Neural progenitor cell (in vitro differentiated cells): Measurements from ENCODE around the gene FAM135A. TPM values are rescaled to one million over a fixed set of nuclear protein-coding genes. Genes with fewer than 3 reads are reported as not detected.
"Not testable (repeated sequence)": the region's sequence is repeated elsewhere in the genome, so short reads cannot be mapped to it uniquely, and the experiment has no call there.

ENCODE experiments used
- DNase-seq: peaks from one replicate; pipeline ENCODE4 v3.0.0-alpha.2; 2016; ENCODE audit warnings: low spot score
- H2AFZ ChIP-seq: fragments of 200-600 bp; sonication (generic); replicated peaks from 2 replicates; pipeline ENCODE4 v1.6.1; 2016; ENCODE audit warnings: antibody characterized with exemption
- H3F3A ChIP-seq: fragments of 200-600 bp; sonication (generic); 2 replicates; pipeline ENCODE4 v1.6.1; 2016; ENCODE audit warnings: antibody characterized with exemption, low read depth
- H3K27ac ChIP-seq: fragments of 200-600 bp; sonication (generic); 2 replicates; pipeline ENCODE4 v1.5.1; 2016; ENCODE audit warnings: mild to moderate bottlenecking
- H3K27me3 ChIP-seq: fragments of 200-600 bp; sonication (generic); 2 replicates; pipeline ENCODE4 v1.6.1; 2016; ENCODE audit warnings: mild to moderate bottlenecking, moderate library complexity
- H3K36me3 ChIP-seq: fragments of 200-600 bp; sonication (generic); 2 replicates; pipeline ENCODE4 v1.5.1; 2016
- H3K4me1 ChIP-seq: fragments of 200-600 bp; sonication (generic); 2 replicates; pipeline ENCODE4 v1.6.1; 2016; ENCODE audit warnings: mixed run types
- H3K4me2 ChIP-seq: fragments of 200-600 bp; sonication (generic); 2 replicates; pipeline ENCODE4 v1.6.1; 2016
- H3K4me3 ChIP-seq: fragments of 200-600 bp; sonication (generic); 2 replicates; pipeline ENCODE4 v1.5.1; 2016
- H3K79me2 ChIP-seq: fragments of 200-600 bp; sonication (generic); 2 replicates; pipeline ENCODE4 v1.6.1; 2016; ENCODE audit warnings: low read depth
- H3K9ac ChIP-seq: fragments of 200-600 bp; sonication (generic); 2 replicates; pipeline ENCODE4 v1.6.1; 2016
- H3K9me3 ChIP-seq: fragments of 200-600 bp; sonication (generic); 2 replicates; pipeline ENCODE4 v1.5.1; 2016; ENCODE audit warnings: low read depth
- H4K20me1 ChIP-seq: fragments of 200-600 bp; sonication (generic); 2 replicates; pipeline ENCODE4 v1.6.1; 2016; ENCODE audit warnings: low read depth
- H3K27ac Mint-ChIP-seq: 3 replicates; pipeline ENCODE4 v1.8.0; 2021; ENCODE audit warnings: mixed read lengths
- H3K27me3 Mint-ChIP-seq: 2 replicates; pipeline ENCODE4 v1.8.0; 2022; ENCODE audit warnings: low read depth, mild to moderate bottlenecking, inconsistent platforms, moderate library complexity, mixed read lengths; ENCODE audit not compliant: insufficient read depth
- H3K36me3 Mint-ChIP-seq: 3 replicates; pipeline ENCODE4 v1.8.0; 2021; ENCODE audit warnings: mixed read lengths
- H3K4me1 Mint-ChIP-seq: 3 replicates; pipeline ENCODE4 v1.8.0; 2021; ENCODE audit warnings: mixed read lengths
- H3K4me3 Mint-ChIP-seq: 3 replicates; pipeline ENCODE4 v1.8.0; 2021; ENCODE audit warnings: mild to moderate bottlenecking, moderate library complexity, mixed read lengths
- H3K9me3 Mint-ChIP-seq: 3 replicates; pipeline ENCODE4 v1.8.0; 2020; ENCODE audit warnings: mixed read lengths
- EZH2 ChIP-seq: fragments of 200-600 bp; sonication (generic); IDR thresholded peaks from 2 replicates; pipeline ENCODE4 v1.6.1; 2017; ENCODE audit warnings: antibody characterized with exemption, mild to moderate bottlenecking, moderate library complexity
- EZH2phosphoT487 ChIP-seq: fragments of 200-600 bp; sonication (generic); IDR thresholded peaks from 2 replicates; pipeline ENCODE4 v1.6.1; 2017; ENCODE audit warnings: antibody characterized with exemption
- small RNA-seq: library from RNA; depleted of rRNA; stranded (forward); fragments of <200 nt; gene quantifications from one replicate; pipeline ENCODE3, GENCODE V24; 2015
- total RNA-seq: library from RNA; depleted of rRNA; stranded (reverse); fragments of >200 nt; gene quantifications from 2 replicates; pipeline ENCODE4 v1.2.3, GENCODE V29; 2015; ENCODE audit warnings: low replicate concordance
- TF ChIP-seq, protein P1 (sequence below): fragments of 200-600 bp; sonication (generic); IDR thresholded peaks from 2 replicates; pipeline ENCODE4 v1.5.1; 2017; ENCODE audit warnings: antibody characterized with exemption, mild to moderate bottlenecking

FAM135A gene
- total RNA-seq, 1 donor from 2014 or later = 85.3 TPM

DNA sequence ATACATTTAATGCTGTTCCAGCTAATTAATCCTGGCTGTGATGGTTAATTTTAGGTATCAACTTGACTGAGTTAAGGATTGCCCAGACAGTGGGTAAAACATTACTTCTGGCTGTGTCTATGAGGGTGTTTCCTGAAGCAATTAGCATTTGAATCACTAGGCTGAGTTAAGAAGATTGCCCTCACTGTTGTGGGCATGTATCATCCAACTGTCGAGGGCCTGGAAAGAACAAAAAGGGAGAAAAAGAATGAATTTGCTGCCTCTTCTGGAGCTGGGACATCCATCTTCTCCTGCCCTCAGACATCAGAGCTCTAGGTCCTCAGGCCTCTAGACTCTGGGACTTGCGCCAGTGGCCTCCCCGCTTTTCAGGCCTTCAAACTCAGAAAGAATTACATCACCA lies 187.7 kb downstream of the FAM135A start:
- peaks cover 18% of the 10 kb centered on the region for H3K9me3 Mint-ChIP-seq
- H3K27me3 Mint-ChIP-seq = peaks cover 5% of the 10 kb centered on the region
- peaks cover 10% of the 10 kb centered on the region for H3K36me3 Mint-ChIP-seq
- H3K9ac ChIP-seq = no peak overlapping the region
- no peak for TF ChIP-seq EZH2phosphoT487
- H3K36me3 ChIP-seq = no peaks in the 10 kb centered on the region
- no peaks in the 10 kb centered on the region for H4K20me1 ChIP-seq
- no peak overlapping the region for H3K4me3 ChIP-seq
- no peak overlapping the region for H3K27ac ChIP-seq
- H3K4me1 ChIP-seq = peaks cover 15% of the 10 kb centered on the region
- DNase-seq = peak; percentile 8
- no peak overlapping the region for H2AFZ ChIP-seq
- no peaks in the 10 kb centered on the region for H3K79me2 ChIP-seq
- no peaks in the 10 kb centered on the region for H3K9me3 ChIP-seq
- H3K27ac Mint-ChIP-seq = no peak overlapping the region
- peak overlapping the region; percentile 31 for H3K4me2 ChIP-seq
- no peak overlapping the region for H3K4me3 Mint-ChIP-seq
- no peaks in the 10 kb centered on the region for H3K27me3 ChIP-seq
- peaks cover 7% of the 10 kb centered on the region for H3F3A ChIP-seq
- H3K4me1 Mint-ChIP-seq = peaks cover 11% of the 10 kb centered on the region

- TF ChIP-seq EZH2phosphoT487 (no peak), EZH2 (no peak)
- TF ChIP-seq, protein P1, sequence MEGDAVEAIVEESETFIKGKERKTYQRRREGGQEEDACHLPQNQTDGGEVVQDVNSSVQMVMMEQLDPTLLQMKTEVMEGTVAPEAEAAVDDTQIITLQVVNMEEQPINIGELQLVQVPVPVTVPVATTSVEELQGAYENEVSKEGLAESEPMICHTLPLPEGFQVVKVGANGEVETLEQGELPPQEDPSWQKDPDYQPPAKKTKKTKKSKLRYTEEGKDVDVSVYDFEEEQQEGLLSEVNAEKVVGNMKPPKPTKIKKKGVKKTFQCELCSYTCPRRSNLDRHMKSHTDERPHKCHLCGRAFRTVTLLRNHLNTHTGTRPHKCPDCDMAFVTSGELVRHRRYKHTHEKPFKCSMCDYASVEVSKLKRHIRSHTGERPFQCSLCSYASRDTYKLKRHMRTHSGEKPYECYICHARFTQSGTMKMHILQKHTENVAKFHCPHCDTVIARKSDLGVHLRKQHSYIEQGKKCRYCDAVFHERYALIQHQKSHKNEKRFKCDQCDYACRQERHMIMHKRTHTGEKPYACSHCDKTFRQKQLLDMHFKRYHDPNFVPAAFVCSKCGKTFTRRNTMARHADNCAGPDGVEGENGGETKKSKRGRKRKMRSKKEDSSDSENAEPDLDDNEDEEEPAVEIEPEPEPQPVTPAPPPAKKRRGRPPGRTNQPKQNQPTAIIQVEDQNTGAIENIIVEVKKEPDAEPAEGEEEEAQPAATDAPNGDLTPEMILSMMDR = no peak
- no peak for DNase-seq
- no peaks in the 10 kb centered on the region for H3K79me2 ChIP-seq
- no peaks in the 10 kb centered on the region for H4K20me1 ChIP-seq
- Mint-ChIP-seq H3K4me1 (peaks cover 11% of the 10 kb centered on the region), H3K4me3 (no peak overlapping the region), H3K36me3 (peaks cover 6% of the 10 kb centered on the region), H3K27me3 (peaks cover 5% of the 10 kb centered on the region), H3K27ac (no peak overlapping the region), H3K9me3 (peaks cover 22% of the 10 kb centered on the region)
- no peak overlapping the region for H3K9ac ChIP-seq
- no peaks in the 10 kb centered on the region for H3K36me3 ChIP-seq
- peaks cover 7% of the 10 kb centered on the region for H3F3A ChIP-seq
- no peak overlapping the region for H3K4me3 ChIP-seq
- H3K27ac ChIP-seq = no peak overlapping the region
- peaks cover 15% of the 10 kb centered on the region for H3K4me1 ChIP-seq
- H3K9me3 ChIP-seq = no peaks in the 10 kb centered on the region
- no peaks in the 10 kb centered on the region for H3K27me3 ChIP-seq
- H2AFZ ChIP-seq = no peak overlapping the region
- no peak overlapping the region for H3K4me2 ChIP-seq
Observed at GRCh38 chr6:70604254-70604653, 190.9 kb downstream of the FAM135A start.

- not testable (repeated sequence) for H3K4me1 ChIP-seq, H3K27me3 ChIP-seq, H3K36me3 Mint-ChIP-seq, H2AFZ ChIP-seq, H3K4me3 Mint-ChIP-seq, H3K27me3 Mint-ChIP-seq, H3K79me2 ChIP-seq, H3K4me3 ChIP-seq, H4K20me1 ChIP-seq, DNase-seq, H3K36me3 ChIP-seq, H3K4me1 Mint-ChIP-seq, H3K9me3 ChIP-seq, H3K27ac Mint-ChIP-seq, H3K9ac ChIP-seq, H3F3A ChIP-seq, H3K27ac ChIP-seq, H3K4me2 ChIP-seq
- H3K9me3 Mint-ChIP-seq = peaks cover 28% of the 10 kb centered on the region
Observed at GRCh38 chr6:70607371-70607770, 194.1 kb downstream of the FAM135A start.

DNA sequence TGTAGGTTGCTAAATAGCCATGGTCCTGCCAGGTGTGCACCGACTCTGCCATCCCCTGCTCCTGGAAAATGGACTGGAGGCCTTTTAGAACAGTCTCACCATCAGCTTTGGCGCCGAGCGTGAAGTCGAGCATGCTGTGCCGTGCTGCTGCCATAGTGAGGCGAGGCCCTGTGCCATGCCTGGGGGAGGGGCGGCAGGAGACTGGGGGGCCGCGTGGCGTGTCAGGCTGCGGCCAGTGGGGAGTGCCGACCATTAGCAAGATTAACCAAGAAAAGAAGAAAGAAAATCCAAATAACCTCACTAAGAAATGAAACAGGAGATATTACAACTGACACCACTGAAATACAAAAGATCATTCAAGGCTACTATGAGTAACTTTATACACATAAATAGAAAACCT lies 195.9 kb downstream of the FAM135A start:
- not testable (repeated sequence) for H3K79me2 ChIP-seq, H3K4me3 ChIP-seq, H3K27me3 Mint-ChIP-seq, H2AFZ ChIP-seq, H3K36me3 Mint-ChIP-seq, H3K4me1 ChIP-seq, H3K36me3 ChIP-seq, H3F3A ChIP-seq, H3K27ac Mint-ChIP-seq, H3K4me1 Mint-ChIP-seq, DNase-seq, H3K9ac ChIP-seq, H4K20me1 ChIP-seq, H3K4me3 Mint-ChIP-seq, H3K9me3 ChIP-seq, H3K4me2 ChIP-seq, H3K27ac ChIP-seq, H3K27me3 ChIP-seq
- peaks cover 19% of the 10 kb centered on the region for H3K9me3 Mint-ChIP-seq

Small RNAs within 50 kb of the gene (small RNA-seq; reads per million reads assigned to genes)
- not detected for gene RNU7-48P

Other genes starting within 250 kb of the FAM135A start
- 18.7 and 36.9 TPM in 2 replicates for gene COL9A1, start 110.4 kb upstream of the FAM135A start, total RNA-seq
- 56.4 and 98.2 TPM in 2 replicates for gene SDHAF4, start 153.4 kb downstream of the FAM135A start, total RNA-seq